ENCODE results near the gene TMEM132A. TPM values are rescaled to one million over a fixed set of nuclear protein-coding genes. Genes with fewer than 3 reads are reported as not detected.

The TMEM132A gene
- total and polyA plus RNA-seq, 8 donors = 3.1 to 36.7 (median 4.8) TPM

GRCh38 chr11:60934124-60934789 is 10.0 kb downstream of the TMEM132A start:
- ATAC-seq = no peak
- no peak for DNase-seq
- H3K27me3 ChIP-seq = no peaks in the 10 kb centered on the region
- no peaks in the 10 kb centered on the region for H3K36me3 ChIP-seq
- TF ChIP-seq CTCF (IDR thresholded peaks at IDR 0.05) = no peak
- no peaks in the 10 kb centered on the region for H3K4me1 ChIP-seq
- WGBS, 2 donors = 87 to 93% methylated on average over 52 to 57 of the region's 57 CpGs
- no peaks in the 10 kb centered on the region for H3K9me3 ChIP-seq
- H3K27ac ChIP-seq = no peak overlapping the region
- FAIRE-seq = no peak
- no peak overlapping the region for H3K4me3 ChIP-seq
- intact Hi-C loops (cut with DNase I) = no loop called here

GRCh38 chr11:60934790-60935605 is 10.7 kb downstream of the TMEM132A start:
- 69 to 80% methylated on average over 21 of the region's 21 CpGs for whole genome bisulfite sequencing, 2 donors
- ATAC-seq (no peak), DNase-seq (no peak), FAIRE-seq (no peak)
- TF ChIP-seq CTCF (IDR thresholded peaks at IDR 0.05) = no peak
- no peaks in the 10 kb centered on the region for H3K9me3 ChIP-seq
- H3K36me3 ChIP-seq = no peaks in the 10 kb centered on the region
- no peak overlapping the region for H3K4me3 ChIP-seq
- H3K27me3 ChIP-seq = no peaks in the 10 kb centered on the region
- H3K4me1 ChIP-seq = peaks cover 0 to under 1% (median 0%) of the 10 kb centered on the region in 3 donors
- H3K27ac ChIP-seq = no peak overlapping the region
- intact Hi-C loops (cut with DNase I) = no loop called here

GRCh38 chr11:60935676-60936442 is 11.6 kb downstream of the TMEM132A start:
- Histone ChIP-seq H3K27me3 (no peaks in the 10 kb centered on the region), H3K4me1 (peaks cover 0 to 3% (median 3%) of the 10 kb centered on the region in 3 donors), H3K9me3 (no peaks in the 10 kb centered on the region), H3K4me3 (no peak overlapping the region), H3K27ac (no peak overlapping the region), H3K36me3 (no peaks in the 10 kb centered on the region)
- peak in 1 of 6 donors; percentile 56 for DNase-seq
- TF ChIP-seq CTCF (IDR thresholded peaks at IDR 0.05) = no peak
- ATAC-seq = no peak
- WGBS, 2 donors = 84 to 89% methylated on average over 21 to 27 of the region's 27 CpGs
- intact Hi-C loops (cut with DNase I) = no loop called here
- FAIRE-seq = no peak

DNA sequence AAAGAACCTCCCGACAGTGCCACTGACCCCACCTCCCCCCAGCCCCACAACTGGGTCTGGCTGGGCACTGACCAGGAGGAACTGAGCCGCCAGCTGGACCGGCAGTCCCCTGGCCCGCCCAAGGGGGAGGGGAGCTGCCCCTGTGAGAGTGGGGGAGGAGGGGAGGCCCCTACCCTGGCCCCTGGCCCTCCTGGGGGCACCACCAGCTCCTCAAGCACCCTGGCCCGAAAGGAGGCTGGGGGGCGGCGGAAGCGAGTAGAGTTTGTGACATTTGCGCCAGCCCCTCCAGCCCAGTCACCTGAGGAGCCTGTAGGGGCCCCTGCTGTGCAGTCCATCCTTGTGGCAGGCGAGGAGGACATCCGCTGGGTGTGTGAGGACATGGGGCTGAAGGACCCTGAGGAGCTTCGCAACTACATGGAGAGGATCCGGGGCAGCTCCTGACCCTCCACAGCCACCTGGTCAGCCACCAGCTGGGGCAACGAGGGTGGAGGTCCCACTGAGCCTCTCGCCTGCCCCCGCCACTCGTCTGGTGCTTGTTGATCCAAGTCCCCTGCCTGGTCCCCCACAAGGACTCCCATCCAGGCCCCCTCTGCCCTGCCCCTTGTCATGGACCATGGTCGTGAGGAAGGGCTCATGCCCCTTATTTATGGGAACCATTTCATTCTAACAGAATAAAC is 12.3 kb downstream of the TMEM132A start:
- no peaks in the 10 kb centered on the region for H3K9me3 ChIP-seq
- FAIRE-seq (no peak), DNase-seq (peak in 1 of 6 donors; percentile 52), ATAC-seq (peak in 1 of 4 donors; percentile 8)
- TF ChIP-seq CTCF (IDR thresholded peaks at IDR 0.05) = no peak
- H3K36me3 ChIP-seq = no peaks in the 10 kb centered on the region
- intact Hi-C loops (cut with DNase I) = no loop called here
- no peak overlapping the region for H3K4me3 ChIP-seq
- H3K4me1 ChIP-seq = peaks cover 0 to 3% (median 3%) of the 10 kb centered on the region in 3 donors
- no peak overlapping the region for H3K27ac ChIP-seq
- H3K27me3 ChIP-seq = no peaks in the 10 kb centered on the region
- WGBS, 2 donors = 88 to 90% methylated on average over 17 to 18 of the region's 18 CpGs

Measured in pancreas (tissue), 10 donors.